ENCODE results near the gene XXYLT1.
"Not testable (repeated sequence)": the region's sequence is repeated elsewhere in the genome, so short reads cannot be mapped to it uniquely, and the experiment has no call there.

Gene XXYLT1

GRCh38 chr3:195063581-195064193, 207.3 kb downstream of the XXYLT1 start:
- no peak for DNase-seq (ENCODE audit: low read depth in 2 of 2)

- no peak for DNase-seq (ENCODE audit: low read depth in 2 of 2)
Observed at GRCh38 chr3:195062866-195063540, 208.0 kb downstream of the XXYLT1 start.

DNA sequence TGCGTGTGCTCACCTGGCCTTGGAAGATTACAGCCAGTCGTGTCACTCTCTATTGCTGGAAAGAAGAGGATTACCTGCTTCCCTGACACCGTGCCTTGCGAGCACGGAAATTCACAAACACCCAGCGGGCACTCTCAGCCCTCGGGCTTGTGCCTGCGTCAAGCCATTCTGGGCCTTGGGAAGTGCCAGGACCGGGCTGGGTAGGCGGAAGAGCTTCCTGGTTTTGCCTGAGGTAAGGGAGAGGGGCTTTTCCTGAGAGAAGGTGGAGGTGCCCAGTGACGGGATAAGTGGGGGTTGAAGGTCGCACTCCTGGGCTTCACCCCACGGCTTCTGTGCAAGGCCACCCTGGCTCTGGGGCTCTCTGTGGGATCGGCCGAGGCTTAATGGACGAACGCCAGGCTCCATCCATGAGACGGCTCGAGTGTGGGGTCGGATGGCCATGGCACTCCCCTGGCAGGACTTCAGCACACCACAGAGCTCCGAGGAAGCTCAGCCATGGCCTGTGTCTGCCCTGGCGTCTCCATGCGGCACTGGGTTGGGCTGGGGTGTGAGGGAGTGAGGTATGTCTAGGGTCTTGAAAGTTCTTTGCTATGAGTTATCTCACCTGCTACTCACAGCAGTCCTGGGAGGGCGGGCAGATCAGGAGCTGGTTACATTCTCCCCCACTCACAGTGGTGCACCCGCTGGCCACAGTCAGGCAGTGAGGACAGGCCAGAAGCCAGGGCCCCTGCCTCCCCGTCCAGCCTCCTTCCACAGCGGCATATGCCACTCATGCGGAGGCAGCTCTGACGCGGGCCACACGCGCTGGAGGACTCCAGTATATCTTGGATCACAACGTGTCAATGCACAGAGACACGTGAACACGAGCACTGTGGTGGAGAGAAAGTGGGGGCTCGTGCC, 209.0 kb downstream of the XXYLT1 start:
- no peak for DNase-seq (ENCODE audit: low read depth in 2 of 2)

- no peak for DNase-seq (ENCODE audit: low read depth in 2 of 2)
Observed at GRCh38 chr3:195060531-195061291, 210.2 kb downstream of the XXYLT1 start.

DNA sequence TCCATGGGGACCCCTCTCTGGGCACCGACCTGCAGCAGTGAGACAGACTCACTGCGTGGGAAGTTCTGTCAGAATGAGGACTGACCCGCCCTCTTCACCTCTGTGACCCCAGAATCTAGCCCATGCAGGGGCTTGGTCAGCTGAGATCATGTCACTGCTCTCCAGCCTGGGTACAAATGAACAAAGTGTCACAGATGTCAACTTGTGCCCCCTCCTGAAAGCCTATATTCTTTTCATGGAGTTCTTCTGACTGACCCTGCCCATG, 210.8 kb downstream of the XXYLT1 start:
- DNase-seq (ENCODE audit: low read depth in 2 of 2), result no peak

DNA sequence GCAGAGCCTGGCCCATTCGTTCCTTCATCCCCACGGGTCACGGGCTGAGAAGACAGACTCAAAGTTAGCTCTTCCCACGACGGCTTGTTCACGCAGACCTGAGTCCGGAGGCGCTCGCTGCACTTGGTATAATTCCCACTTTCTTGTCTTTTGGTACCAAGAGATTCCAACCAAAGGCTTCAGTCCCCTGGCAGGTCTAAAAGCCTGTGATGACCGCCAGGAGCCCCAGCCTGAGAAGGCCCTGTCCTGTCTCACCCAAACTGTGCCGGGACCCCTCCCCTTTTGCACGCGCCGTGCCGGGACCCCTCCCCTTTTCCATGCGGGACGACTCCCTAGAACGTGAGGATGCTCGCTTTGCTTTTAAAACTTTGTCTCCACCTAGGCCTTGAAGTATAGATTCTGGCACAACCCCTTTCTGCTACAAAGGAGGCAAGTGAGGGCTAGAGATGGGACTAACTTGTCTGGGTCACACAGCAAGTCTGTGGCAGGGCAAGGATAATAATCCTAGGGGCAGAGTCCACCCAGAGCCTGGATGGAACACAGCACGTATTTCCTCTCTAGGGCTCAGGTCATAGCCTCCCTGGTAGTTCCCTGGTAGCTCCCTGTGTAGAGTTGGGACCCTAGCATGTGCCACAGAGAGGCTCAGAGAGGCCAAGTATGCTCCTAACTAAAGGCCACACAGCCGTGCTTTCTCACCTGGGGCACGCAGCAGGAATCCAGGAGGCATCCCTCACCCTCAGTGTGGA, 211.3 kb downstream of the XXYLT1 start:
- no peak for DNase-seq (ENCODE audit: low read depth in 2 of 2)

DNA sequence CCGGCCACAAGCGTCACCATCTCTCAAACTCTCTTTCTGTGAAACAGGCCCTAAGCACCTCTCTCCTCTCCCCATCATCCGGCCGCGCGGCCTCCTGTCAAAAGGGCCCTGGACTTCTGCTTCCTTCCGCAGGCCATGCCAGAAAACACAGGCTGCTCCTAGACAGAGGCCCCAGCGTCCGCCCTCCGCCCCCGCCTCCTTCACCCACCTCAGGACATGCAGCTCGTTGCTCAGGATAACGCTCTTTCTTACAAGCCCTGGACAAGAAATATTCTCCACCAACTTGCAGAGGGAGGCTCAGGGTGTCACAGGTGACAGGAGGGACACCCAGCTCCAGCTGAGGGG, 212.0 kb downstream of the XXYLT1 start:
- no peak for DNase-seq (ENCODE audit: low read depth in 2 of 2)

DNA sequence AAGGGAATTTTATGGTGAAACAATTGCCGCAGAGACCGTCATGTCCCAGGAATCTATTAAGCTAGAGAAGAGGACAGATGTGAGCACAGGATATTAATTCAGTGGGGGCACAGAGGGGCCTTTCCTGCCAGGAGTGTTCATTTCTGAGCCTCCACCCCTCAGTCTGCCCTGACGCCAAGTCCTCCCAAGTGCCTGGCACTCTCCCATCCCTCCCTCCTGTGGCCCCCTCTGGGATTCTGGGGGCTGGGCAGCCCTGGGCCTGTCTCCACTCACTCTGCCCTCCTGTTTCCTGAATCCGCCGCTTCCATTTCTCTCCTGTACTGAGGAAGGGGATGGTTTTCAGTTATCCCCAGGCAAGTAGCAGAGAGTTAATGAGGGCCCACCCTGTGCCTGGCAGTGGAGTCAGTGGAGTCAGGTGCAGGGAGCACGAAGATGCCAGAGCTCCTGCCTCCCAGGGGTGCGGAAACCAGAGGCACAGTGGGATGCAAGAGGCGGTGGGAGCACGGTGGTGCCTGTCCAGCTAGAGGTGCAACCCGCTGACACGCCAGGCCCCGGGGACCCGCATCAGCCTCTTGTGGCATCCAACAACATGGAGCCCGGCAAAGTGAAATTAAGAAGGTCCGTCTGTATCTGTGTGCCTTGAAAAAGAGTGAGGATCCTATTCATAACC, 212.5 kb downstream of the XXYLT1 start:
- no peak for DNase-seq (ENCODE audit: low read depth in 2 of 2)

GRCh38 chr3:195057716-195058115, 213.2 kb downstream of the XXYLT1 start:
- no peak for DNase-seq (ENCODE audit: low read depth in 2 of 2)

- DNase-seq (ENCODE audit: low read depth in 2 of 2), result no peak
Observed at GRCh38 chr3:195056506-195056905, 214.5 kb downstream of the XXYLT1 start.

- no peak for DNase-seq (ENCODE audit: low read depth in 2 of 2)
Observed at GRCh38 chr3:195054311-195054710, 216.6 kb downstream of the XXYLT1 start.

DNA sequence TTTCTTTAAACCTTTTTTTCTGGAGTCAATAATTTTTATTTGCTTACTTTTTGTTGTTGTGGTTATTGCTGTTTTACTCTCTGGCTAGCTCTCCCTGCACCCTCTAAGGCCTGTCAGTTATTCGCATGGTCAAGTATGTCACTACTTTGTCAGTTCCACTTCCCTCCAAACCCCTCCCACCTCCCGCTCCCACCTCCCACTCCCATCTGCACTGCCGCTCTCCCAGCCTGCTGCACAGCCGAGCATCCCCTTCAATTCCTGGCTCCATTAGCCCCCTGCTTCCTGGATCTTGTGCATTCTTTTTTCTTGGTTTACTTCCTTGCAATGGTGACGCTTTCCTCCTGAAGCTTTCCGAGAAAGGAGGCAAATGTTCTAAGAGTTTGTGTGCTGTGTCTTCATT, 218.0 kb downstream of the XXYLT1 start:
- DNase-seq (ENCODE audit: low read depth in 2 of 2), result no peak

- DNase-seq (ENCODE audit: low read depth in 2 of 2), result not testable (repeated sequence)
Observed at GRCh38 chr3:195050296-195050695, 220.7 kb downstream of the XXYLT1 start.

GRCh38 chr3:195048059-195048905, 222.7 kb downstream of the XXYLT1 start:
- DNase-seq (ENCODE audit: low read depth in 2 of 2), result no peak

DNA sequence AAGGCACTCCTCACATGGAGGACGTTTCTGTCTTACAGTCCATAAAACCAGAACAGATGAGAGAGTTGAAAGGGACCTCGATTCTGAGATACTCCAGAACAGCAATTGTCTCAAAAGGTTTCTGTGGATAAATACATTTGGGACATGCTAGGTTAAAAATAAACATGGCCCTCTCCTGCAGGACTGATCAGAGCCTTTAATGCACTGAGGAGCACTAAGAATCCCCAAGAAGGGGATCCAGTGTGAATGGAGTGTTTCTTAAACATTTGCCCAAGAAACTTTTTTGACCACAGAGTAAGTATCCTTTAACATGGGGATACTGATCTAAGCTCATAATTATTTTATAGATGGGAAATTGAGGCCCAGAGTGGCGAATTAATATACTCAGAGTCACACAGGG, 223.4 kb downstream of the XXYLT1 start:
- DNase-seq (ENCODE audit: low read depth in 2 of 2), result no peak

- no peak for DNase-seq (ENCODE audit: low read depth in 2 of 2)
Observed at GRCh38 chr3:195046441-195046840, 224.5 kb downstream of the XXYLT1 start.

DNA sequence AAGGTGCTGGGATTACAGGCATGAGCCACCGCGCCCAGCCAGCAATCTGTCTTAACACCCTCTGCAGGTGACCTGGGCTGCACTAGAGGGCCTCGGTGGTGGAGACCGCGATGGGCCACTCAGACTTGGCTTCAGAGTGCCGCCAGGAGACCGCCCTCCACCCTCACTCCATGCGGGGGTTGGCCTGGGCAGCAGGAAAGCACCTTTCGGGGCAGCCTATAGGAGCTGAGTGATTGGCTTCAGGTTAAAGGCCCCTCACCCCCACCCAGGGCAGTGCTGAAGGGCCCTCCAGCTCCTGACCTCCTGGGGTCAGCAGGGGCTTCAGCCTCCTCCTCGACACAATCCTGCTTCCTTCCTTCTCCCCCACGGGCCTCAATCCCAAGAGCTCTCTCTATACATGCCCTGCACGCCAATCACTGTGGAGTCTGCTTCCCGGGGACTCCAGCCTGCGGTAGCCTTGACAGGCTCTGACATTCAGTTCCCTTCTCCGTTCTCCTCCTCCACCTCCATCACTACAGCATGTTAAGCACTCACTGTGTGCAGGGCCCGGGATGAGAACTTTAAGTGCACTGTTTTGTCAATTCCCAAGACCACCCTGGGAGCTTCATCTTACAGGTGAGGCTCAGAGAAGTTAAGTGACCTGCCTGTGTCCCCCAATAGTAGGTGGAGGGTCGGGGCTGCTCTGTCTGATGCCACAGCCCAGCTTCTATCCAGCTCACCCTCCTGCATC, 225.3 kb downstream of the XXYLT1 start:
- DNase-seq (ENCODE audit: low read depth in 2 of 2), result no peak

DNA sequence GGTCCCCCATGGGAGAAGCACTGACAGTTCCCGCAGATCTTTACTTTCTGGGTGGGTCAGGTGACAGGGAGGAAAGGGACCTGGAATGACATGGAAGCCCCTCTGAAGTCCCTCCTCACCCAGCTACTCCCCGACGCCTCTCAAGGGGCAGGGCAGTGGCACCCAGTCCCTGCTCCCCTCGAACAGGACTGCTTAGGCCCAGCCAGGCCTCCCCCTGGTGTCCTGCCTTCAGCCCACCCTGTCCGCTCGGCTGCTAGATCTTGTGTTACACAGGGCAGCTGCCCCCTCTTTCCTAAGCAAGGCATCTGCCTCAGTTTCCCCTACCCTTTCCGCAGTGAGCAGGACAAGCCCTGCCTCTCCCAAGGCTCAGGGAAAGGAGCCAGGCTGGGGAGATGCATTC, 226.5 kb downstream of the XXYLT1 start:
- DNase-seq (ENCODE audit: low read depth in 2 of 2), result no peak

GRCh38 chr3:195043607-195044339, 227.2 kb downstream of the XXYLT1 start:
- DNase-seq (ENCODE audit: low read depth in 2 of 2), result no peak
